ENCODE data around the gene DCK. TPM values are rescaled to one million over a fixed set of nuclear protein-coding genes. Genes with fewer than 3 reads are reported as not detected.

DCK gene
- total RNA-seq, 2 experiments from 2014 or later: 90.1 to 146 TPM

GRCh38 chr4:71006203-71006907 is 12.9 kb downstream of the DCK start:
- intact Hi-C loops (cut with micrococcal nuclease; ENCODE audit: unreplicated experiment): loop anchor here (1.0 to 2.0 kb wide), 2 partner anchors 9 to 168 kb away; partner anchors contain the start of gene GRSF1
- Histone ChIP-seq H4K20me1 (ENCODE audit: insufficient read depth, low read length) (peaks cover 31% of the 10 kb centered on the region; the same call in 1 of the 2 replicates), H2AFZ (ENCODE audit: low read length) (no peak overlapping the region), H3K4me1 (ENCODE audit: insufficient read depth, low read length, poor library complexity, severe bottlenecking) (peaks cover 87% of the 10 kb centered on the region), H3K4me2 (ENCODE audit: low read length) (peak overlapping the region; percentile 63), H3K79me2 (ENCODE audit: insufficient read depth, low read depth, low read length) (peaks cover 100% of the 10 kb centered on the region), H3K27ac (ENCODE audit: low read depth, low read length, poor library complexity, severe bottlenecking) (peak overlapping the region; percentile 65), H3K4me3 (ENCODE audit: low read depth, low read length, poor library complexity, severe bottlenecking) (peak overlapping the region; percentile 53), H3K9me3 (ENCODE audit: low read length) (peaks cover 2% of the 10 kb centered on the region; the same call in 1 of the 2 replicates), H3K9me2 (ENCODE audit: insufficient read depth, low read length) (no peaks in the 10 kb centered on the region), H3K36me3 (ENCODE audit: insufficient read depth, low read length) (peaks cover 77% of the 10 kb centered on the region)
- TF ChIP-seq EZH2phosphoT487 (IDR thresholded peaks at IDR 0.05; ENCODE audit: borderline replicate concordance, low read depth, low read length): no peak
- TF ChIP-seq CTCF (conservative IDR thresholded peaks at IDR 0.05; ENCODE audit: low read length): no peak
- ChIA-PET POLR2A (interaction anchor here (0.7 to 9.5 kb wide), 2 partner anchors 11 to 316 kb away, joined by 3 to 108 read pairs; partner anchors contain the start of gene DCK), CTCF (ENCODE audit: unreplicated experiment) (no interaction called here)
- peak; percentile 69 for DNase-seq (ENCODE audit: low spot score)
- BruUV-seq (replicated peaks): no TSS peak

GRCh38 chr4:71008196-71008595 is 14.7 kb downstream of the DCK start:
- Histone ChIP-seq H2AFZ (ENCODE audit: low read length) (no peak overlapping the region), H3K36me3 (ENCODE audit: insufficient read depth, low read length) (peaks cover 79% of the 10 kb centered on the region), H3K9me2 (ENCODE audit: insufficient read depth, low read length) (no peaks in the 10 kb centered on the region), H3K9me3 (ENCODE audit: low read length) (no peaks in the 10 kb centered on the region), H4K20me1 (ENCODE audit: insufficient read depth, low read length) (peaks cover 31% of the 10 kb centered on the region; the same call in 1 of the 2 replicates), H3K79me2 (ENCODE audit: insufficient read depth, low read depth, low read length) (peaks cover 94% of the 10 kb centered on the region), H3K4me3 (ENCODE audit: low read depth, low read length, poor library complexity, severe bottlenecking) (no peak overlapping the region), H3K27ac (ENCODE audit: low read depth, low read length, poor library complexity, severe bottlenecking) (peak overlapping the region; percentile 44), H3K4me1 (ENCODE audit: insufficient read depth, low read length, poor library complexity, severe bottlenecking) (peaks cover 69% of the 10 kb centered on the region), H3K4me2 (ENCODE audit: low read length) (peak overlapping the region; percentile 59)
- ChIA-PET CTCF (ENCODE audit: unreplicated experiment) (interaction anchor here (2.5 kb wide), 1 partner anchor 12 kb away, joined by 12 read pairs; no protein-coding TSS in a partner anchor), POLR2A (interaction anchor here (0.9 to 9.5 kb wide), 4 partner anchors 13 to 318 kb away, joined by 4 to 108 read pairs (median 8); partner anchors contain the start of gene DCK)
- no peak for DNase-seq (ENCODE audit: low spot score)
- TF ChIP-seq EZH2phosphoT487 (IDR thresholded peaks at IDR 0.05; ENCODE audit: borderline replicate concordance, low read depth, low read length) (no peak), CTCF (conservative IDR thresholded peaks at IDR 0.05; ENCODE audit: low read length) (no peak)
- intact Hi-C loops (cut with micrococcal nuclease; ENCODE audit: unreplicated experiment): no loop called here
- no TSS peak for BruUV-seq (replicated peaks)
